ENCODE data around the gene BCAR3.

DNA sequence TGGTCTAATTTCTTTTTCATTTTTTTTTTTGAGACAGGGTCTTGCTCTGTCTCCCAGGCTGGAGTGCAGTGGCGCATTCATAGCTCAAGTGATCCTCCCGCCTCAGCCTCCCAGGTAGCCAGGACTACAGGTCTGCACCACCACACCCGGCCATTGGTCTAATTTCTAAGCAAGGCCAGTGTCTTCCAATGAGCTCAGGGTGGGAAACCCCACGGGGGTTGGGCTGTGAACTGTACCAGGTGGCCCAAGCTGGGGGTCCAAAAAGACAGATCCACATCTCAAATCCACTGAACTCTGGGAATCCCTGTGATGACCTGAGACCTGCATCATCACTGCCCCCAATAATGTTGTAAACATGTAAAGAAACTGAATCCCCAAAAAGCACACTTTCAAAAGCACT, 79.5 kb downstream of the BCAR3 start:
- TF ChIP-seq, protein P1, sequence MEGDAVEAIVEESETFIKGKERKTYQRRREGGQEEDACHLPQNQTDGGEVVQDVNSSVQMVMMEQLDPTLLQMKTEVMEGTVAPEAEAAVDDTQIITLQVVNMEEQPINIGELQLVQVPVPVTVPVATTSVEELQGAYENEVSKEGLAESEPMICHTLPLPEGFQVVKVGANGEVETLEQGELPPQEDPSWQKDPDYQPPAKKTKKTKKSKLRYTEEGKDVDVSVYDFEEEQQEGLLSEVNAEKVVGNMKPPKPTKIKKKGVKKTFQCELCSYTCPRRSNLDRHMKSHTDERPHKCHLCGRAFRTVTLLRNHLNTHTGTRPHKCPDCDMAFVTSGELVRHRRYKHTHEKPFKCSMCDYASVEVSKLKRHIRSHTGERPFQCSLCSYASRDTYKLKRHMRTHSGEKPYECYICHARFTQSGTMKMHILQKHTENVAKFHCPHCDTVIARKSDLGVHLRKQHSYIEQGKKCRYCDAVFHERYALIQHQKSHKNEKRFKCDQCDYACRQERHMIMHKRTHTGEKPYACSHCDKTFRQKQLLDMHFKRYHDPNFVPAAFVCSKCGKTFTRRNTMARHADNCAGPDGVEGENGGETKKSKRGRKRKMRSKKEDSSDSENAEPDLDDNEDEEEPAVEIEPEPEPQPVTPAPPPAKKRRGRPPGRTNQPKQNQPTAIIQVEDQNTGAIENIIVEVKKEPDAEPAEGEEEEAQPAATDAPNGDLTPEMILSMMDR (IDR thresholded peaks at IDR 0.05): no peak
- TF ChIP-seq EZH2phosphoT487 (IDR thresholded peaks at IDR 0.05): no peak
